Astrocyte of the spinal cord (primary cell): ENCODE results near the gene PRODH2.

ENCODE experiments used
- DNase-seq: peaks from one replicate; pipeline ENCODE4 v3.0.0; 2011; ENCODE audit warnings: low read depth, low spot score
- H3K4me3 ChIP-seq: 2 replicates; pipeline ENCODE4 v1.5.1; 2011; ENCODE audit warnings: low read depth, mild to moderate bottlenecking, low read length, moderate library complexity
- in situ Hi-C: cut with HindIII; loops from 2 replicates; pipeline ENCODE4 v1.10.0; 2017; ENCODE audit warnings: low sequenced_read_pairs
- TF ChIP-seq, protein P1 (sequence below): IDR thresholded peaks from 2 replicates; pipeline ENCODE4 v1.5.1; 2012; ENCODE audit warnings: low read depth, mild to moderate bottlenecking, low read length, inconsistent platforms

PRODH2 gene

GRCh38 chr19:35780717-35781116 lies 31.9 kb downstream of the PRODH2 start:
- TF ChIP-seq, protein P1, sequence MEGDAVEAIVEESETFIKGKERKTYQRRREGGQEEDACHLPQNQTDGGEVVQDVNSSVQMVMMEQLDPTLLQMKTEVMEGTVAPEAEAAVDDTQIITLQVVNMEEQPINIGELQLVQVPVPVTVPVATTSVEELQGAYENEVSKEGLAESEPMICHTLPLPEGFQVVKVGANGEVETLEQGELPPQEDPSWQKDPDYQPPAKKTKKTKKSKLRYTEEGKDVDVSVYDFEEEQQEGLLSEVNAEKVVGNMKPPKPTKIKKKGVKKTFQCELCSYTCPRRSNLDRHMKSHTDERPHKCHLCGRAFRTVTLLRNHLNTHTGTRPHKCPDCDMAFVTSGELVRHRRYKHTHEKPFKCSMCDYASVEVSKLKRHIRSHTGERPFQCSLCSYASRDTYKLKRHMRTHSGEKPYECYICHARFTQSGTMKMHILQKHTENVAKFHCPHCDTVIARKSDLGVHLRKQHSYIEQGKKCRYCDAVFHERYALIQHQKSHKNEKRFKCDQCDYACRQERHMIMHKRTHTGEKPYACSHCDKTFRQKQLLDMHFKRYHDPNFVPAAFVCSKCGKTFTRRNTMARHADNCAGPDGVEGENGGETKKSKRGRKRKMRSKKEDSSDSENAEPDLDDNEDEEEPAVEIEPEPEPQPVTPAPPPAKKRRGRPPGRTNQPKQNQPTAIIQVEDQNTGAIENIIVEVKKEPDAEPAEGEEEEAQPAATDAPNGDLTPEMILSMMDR: no peak
- DNase-seq: no peak
- in situ Hi-C loops: no loop called here
- H3K4me3 ChIP-seq: no peak overlapping the region

- in situ Hi-C loops: no loop called here
- H3K4me3 ChIP-seq: no peak overlapping the region
- DNase-seq: no peak
- TF ChIP-seq, protein P1: no peak
Measured at GRCh38 chr19:35780058-35780457, 32.6 kb downstream of the PRODH2 start.

DNA sequence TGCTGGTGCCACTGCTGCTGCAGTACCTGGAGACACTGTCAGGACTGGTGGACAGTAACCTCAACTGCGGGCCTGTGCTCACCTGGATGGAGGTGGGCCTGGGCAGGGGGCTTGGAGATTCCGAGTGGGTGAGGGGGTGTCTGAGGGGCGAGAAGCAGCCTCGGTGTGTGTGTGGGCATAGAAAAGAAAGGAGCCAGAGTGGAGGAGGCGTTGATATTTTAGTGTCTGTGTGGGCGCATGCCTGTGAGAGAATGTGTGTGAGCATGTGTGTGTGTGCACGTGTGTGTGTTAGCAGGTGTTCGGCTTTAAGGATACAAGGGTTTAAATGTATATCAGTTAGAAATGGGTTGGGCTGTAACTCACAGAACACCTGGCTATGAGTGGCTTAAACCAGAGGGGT lies 33.6 kb downstream of the PRODH2 start:
- no peak for DNase-seq
- no peak overlapping the region for H3K4me3 ChIP-seq
- TF ChIP-seq, protein P1: no peak
- in situ Hi-C loops: no loop called here

GRCh38 chr19:35777961-35778360 lies 34.7 kb downstream of the PRODH2 start:
- DNase-seq: no peak
- no peak overlapping the region for H3K4me3 ChIP-seq
- in situ Hi-C loops: no loop called here
- TF ChIP-seq, protein P1: no peak

DNA sequence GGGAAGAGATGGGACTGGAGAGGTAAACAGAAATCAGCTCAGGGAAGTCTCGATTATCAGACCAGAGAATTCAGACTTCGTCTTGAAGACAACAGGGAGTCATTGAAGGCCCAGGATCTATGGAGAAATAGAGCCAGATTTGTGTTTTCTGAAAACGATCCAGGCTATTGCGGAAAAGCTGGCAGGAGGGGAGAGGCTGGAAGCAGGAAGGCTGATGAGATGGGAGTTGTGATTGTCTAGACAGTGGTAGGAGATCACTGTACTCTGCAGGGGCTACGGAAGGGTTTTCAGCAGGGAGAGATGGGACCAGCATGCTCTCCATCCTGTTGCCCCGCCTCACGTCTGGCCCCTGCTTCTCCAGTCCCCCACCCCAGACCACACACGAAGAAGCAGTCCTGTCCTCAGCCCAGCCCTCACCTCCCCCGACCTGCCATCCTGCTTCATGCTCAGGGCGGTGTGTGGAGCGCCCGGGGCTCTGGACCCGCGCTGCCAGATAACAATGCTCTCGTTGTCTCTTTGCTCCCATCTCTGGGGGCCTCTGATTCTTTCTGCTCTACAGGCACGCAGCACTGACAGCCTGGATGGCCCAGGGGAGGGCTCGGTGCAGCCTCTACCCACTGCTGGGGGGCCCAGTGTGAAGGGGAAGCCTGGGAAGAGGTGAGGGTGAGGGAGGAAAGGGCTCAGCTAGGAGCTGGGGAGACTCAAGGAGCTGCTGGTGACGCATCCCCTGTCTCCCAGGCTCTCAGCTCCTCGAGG lies 35.4 kb downstream of the PRODH2 start:
- no peak for DNase-seq
- TF ChIP-seq, protein P1: no peak
- in situ Hi-C loops: no loop called here
- no peak overlapping the region for H3K4me3 ChIP-seq

- peak overlapping the region; percentile 70 for H3K4me3 ChIP-seq
- in situ Hi-C loops: no loop called here
- TF ChIP-seq, protein P1: no peak
- no peak for DNase-seq
Measured at GRCh38 chr19:35776102-35776788, 36.4 kb downstream of the PRODH2 start.
